Glutamatergic neuron (in vitro differentiated cells): ENCODE results near the gene PPP4R2. TPM values are rescaled to one million over a fixed set of nuclear protein-coding genes. Genes with fewer than 3 reads are reported as not detected.

Experiments
- DNase-seq: peaks from one replicate; pipeline ENCODE4 v3.0.0; 2022
- H3K27ac Mint-ChIP-seq: one replicate; pipeline ENCODE4 v1.8.0; 2020; ENCODE audit warnings: mild to moderate bottlenecking, mixed read lengths, inconsistent platforms; ENCODE audit not compliant: unreplicated experiment
- H3K27me3 Mint-ChIP-seq: one replicate; pipeline ENCODE4 v1.8.0; 2020; ENCODE audit warnings: mild to moderate bottlenecking, moderate library complexity, mixed read lengths, inconsistent platforms; ENCODE audit not compliant: unreplicated experiment
- H3K36me3 Mint-ChIP-seq: one replicate; pipeline ENCODE4 v1.8.0; 2020; ENCODE audit warnings: mild to moderate bottlenecking, mixed read lengths, inconsistent platforms; ENCODE audit not compliant: unreplicated experiment
- H3K4me1 Mint-ChIP-seq: one replicate; pipeline ENCODE4 v1.8.0; 2020; ENCODE audit warnings: mild to moderate bottlenecking, low read depth, mixed read lengths, inconsistent platforms; ENCODE audit not compliant: unreplicated experiment
- H3K4me3 Mint-ChIP-seq: one replicate; pipeline ENCODE4 v1.8.0; 2020; ENCODE audit warnings: mild to moderate bottlenecking, mixed read lengths, inconsistent platforms; ENCODE audit not compliant: unreplicated experiment
- H3K9me3 Mint-ChIP-seq: one replicate; pipeline ENCODE4 v1.8.0; 2020; ENCODE audit warnings: mild to moderate bottlenecking, moderate library complexity, mixed read lengths, inconsistent platforms; ENCODE audit not compliant: unreplicated experiment
- CTCF ChIP-seq: fragments of 200-600 bp; sonication (generic); IDR thresholded peaks from one replicate; pipeline ENCODE4 v1.5.0; 2021; ENCODE audit not compliant: partially characterized antibody, unreplicated experiment
- total RNA-seq: library from RNA; stranded (reverse); fragmentation: NEBNext Ultra II Directional; extraction: Animal tissue kit (Norgen Biotek cat#: 25700); gene quantifications from one replicate; pipeline ENCODE4 v1.2.1, GENCODE V29; 2021; ENCODE audit not compliant: unreplicated experiment

PPP4R2 gene
- total RNA-seq, 1 donor from 2014 or later = 77.9 TPM

- TF ChIP-seq CTCF = no peak
- Mint-ChIP-seq H3K9me3 (peaks cover 2% of the 10 kb centered on the region), H3K4me3 (no peak overlapping the region), H3K27me3 (peaks cover 1% of the 10 kb centered on the region), H3K36me3 (peaks cover 4% of the 10 kb centered on the region), H3K4me1 (no peaks in the 10 kb centered on the region), H3K27ac (no peak overlapping the region)
- DNase-seq = no peak
Observed at GRCh38 chr3:73098873-73099272, 102.3 kb downstream of the PPP4R2 start.

GRCh38 chr3:73100741-73101559 is 104.3 kb downstream of the PPP4R2 start:
- H3K4me1 Mint-ChIP-seq = no peaks in the 10 kb centered on the region
- no peak overlapping the region for H3K27ac Mint-ChIP-seq
- peak; percentile 88 for DNase-seq
- no peak overlapping the region for H3K4me3 Mint-ChIP-seq
- H3K36me3 Mint-ChIP-seq = peaks cover 4% of the 10 kb centered on the region
- peak; percentile 98 for TF ChIP-seq CTCF
- H3K27me3 Mint-ChIP-seq = peaks cover 1% of the 10 kb centered on the region
- peaks cover 3% of the 10 kb centered on the region for H3K9me3 Mint-ChIP-seq

GRCh38 chr3:73101881-73102280 is 105.3 kb downstream of the PPP4R2 start:
- Mint-ChIP-seq H3K4me3 (no peak overlapping the region), H3K36me3 (peaks cover 4% of the 10 kb centered on the region), H3K27me3 (peaks cover 1% of the 10 kb centered on the region), H3K27ac (no peak overlapping the region), H3K9me3 (peaks cover 3% of the 10 kb centered on the region), H3K4me1 (no peaks in the 10 kb centered on the region)
- TF ChIP-seq CTCF = no peak
- DNase-seq = no peak

- no peak for DNase-seq
- Mint-ChIP-seq H3K4me1 (no peaks in the 10 kb centered on the region), H3K4me3 (no peak overlapping the region), H3K36me3 (peaks cover 7% of the 10 kb centered on the region), H3K27me3 (peaks cover 4% of the 10 kb centered on the region), H3K27ac (no peak overlapping the region), H3K9me3 (peaks cover 8% of the 10 kb centered on the region)
- TF ChIP-seq CTCF = no peak
Observed at GRCh38 chr3:73107215-73107614, 110.6 kb downstream of the PPP4R2 start.

GRCh38 chr3:73107676-73108187 is 111.1 kb downstream of the PPP4R2 start:
- Mint-ChIP-seq H3K27ac (no peak overlapping the region), H3K4me3 (no peak overlapping the region), H3K4me1 (no peaks in the 10 kb centered on the region), H3K9me3 (peaks cover 8% of the 10 kb centered on the region), H3K36me3 (peaks cover 7% of the 10 kb centered on the region), H3K27me3 (peaks cover 4% of the 10 kb centered on the region)
- no peak for DNase-seq
- no peak for TF ChIP-seq CTCF
